PC-9 (cell line): Measurements from ENCODE around the gene ISG15.

ENCODE experiments used
- CTCF ChIP-seq: fragments of 200-600 bp; sonication (generic); conservative IDR thresholded peaks from 2 replicates; pipeline ENCODE4 v1.6.1; 2017; ENCODE audit warnings: mixed run types, antibody characterized with exemption, mild to moderate bottlenecking, moderate library complexity
- EZH2 ChIP-seq: fragments of 200-600 bp; sonication (generic); IDR thresholded peaks from 2 replicates; pipeline ENCODE4 v1.8.0; 2017; ENCODE audit warnings: antibody characterized with exemption, low read depth

- TF ChIP-seq CTCF: no peak
- TF ChIP-seq EZH2: no peak
Observed at GRCh38 chr1:985126-985525, 28.2 kb upstream of the ISG15 start.
